H7 (cell line): ENCODE measurements around the gene POR. TPM values are rescaled to one million over a fixed set of nuclear protein-coding genes. Genes with fewer than 3 reads are reported as not detected.

Source experiments
- DNase-seq: peaks from one replicate; pipeline ENCODE4 v3.0.0; 2012
- H3K27me3 ChIP-seq: 2 replicates; pipeline ENCODE4 v1.6.0; 2011; ENCODE audit warnings: mild to moderate bottlenecking, low read length; ENCODE audit not compliant: control insufficient read depth, insufficient read depth
- H3K36me3 ChIP-seq: replicated peaks from 2 replicates; pipeline ENCODE4 v1.5.1; 2011; ENCODE audit warnings: low read length; ENCODE audit not compliant: control insufficient read depth, insufficient read depth
- H3K4me3 ChIP-seq: 2 replicates; pipeline ENCODE4 v1.5.1; 2011; ENCODE audit warnings: low read depth, mild to moderate bottlenecking, control low read depth, low read length, moderate library complexity; ENCODE audit not compliant: insufficient read depth
- total RNA-seq: library from RNA; depleted of rRNA; stranded (reverse); fragments of >200 nt; shearing (Covaris generic); gene quantifications from 2 replicates; pipeline ENCODE4 v1.2.3, GENCODE V29; 2014

The POR gene
- total RNA-seq, 1 experiment from 2014 or later, result 120 TPM

- DNase-seq, result peak; percentile 85
- Histone ChIP-seq H3K27me3 (no peaks in the 10 kb centered on the region), H3K36me3 (peaks cover 5% of the 10 kb centered on the region), H3K4me3 (no peak overlapping the region)
Observed at GRCh38 chr7:75988568-75989499, 73.9 kb downstream of the POR start.

DNA sequence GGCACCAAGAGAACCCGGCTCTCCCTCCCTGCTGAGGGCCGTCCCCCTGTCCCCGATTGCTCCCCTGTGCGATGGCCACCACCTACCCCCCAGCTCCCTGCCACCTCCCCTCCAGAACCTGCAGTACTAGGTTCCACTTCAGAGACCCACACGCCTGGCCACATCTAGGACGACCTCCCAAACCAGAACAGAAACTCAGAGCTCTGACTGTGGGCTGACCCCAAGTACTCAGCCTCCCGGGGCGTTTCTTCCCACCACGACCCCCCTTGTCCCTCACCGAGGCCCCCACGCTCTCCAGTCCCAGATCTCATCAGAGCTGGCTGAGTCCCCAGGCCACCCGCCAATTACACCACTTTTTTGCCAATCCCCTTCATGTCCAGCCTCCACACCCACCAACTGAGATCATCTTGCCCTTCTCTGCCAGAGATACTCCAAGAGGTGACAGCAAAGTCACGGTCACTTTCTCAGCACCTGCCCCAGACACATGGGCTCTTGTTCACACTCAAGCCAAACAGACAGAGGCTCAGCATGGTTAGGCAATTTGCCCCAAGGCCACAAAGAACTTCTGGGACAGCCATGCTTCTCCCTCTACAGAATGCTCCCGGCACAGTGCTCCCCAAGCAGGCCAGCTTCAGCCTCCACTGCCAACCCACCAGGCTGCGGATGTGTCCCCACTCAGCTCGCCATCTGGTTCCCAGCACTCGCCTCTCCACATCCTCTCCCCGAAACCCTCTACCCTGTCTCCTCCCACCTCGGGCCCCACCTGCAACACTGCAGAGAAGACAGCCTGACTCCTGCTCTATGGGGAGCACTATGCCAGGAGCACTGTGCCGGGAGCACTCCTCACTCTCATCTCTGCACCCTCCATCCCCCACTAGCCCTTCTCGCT is 74.8 kb downstream of the POR start:
- DNase-seq, result no peak
- Histone ChIP-seq H3K27me3 (no peaks in the 10 kb centered on the region), H3K36me3 (peaks cover 5% of the 10 kb centered on the region), H3K4me3 (no peak overlapping the region)

- Histone ChIP-seq H3K27me3 (no peaks in the 10 kb centered on the region), H3K36me3 (no peaks in the 10 kb centered on the region; the same call in 1 of the 2 replicates), H3K4me3 (no peak overlapping the region)
- no peak for DNase-seq
Observed at GRCh38 chr7:75991531-75992082, 76.7 kb downstream of the POR start.

DNA sequence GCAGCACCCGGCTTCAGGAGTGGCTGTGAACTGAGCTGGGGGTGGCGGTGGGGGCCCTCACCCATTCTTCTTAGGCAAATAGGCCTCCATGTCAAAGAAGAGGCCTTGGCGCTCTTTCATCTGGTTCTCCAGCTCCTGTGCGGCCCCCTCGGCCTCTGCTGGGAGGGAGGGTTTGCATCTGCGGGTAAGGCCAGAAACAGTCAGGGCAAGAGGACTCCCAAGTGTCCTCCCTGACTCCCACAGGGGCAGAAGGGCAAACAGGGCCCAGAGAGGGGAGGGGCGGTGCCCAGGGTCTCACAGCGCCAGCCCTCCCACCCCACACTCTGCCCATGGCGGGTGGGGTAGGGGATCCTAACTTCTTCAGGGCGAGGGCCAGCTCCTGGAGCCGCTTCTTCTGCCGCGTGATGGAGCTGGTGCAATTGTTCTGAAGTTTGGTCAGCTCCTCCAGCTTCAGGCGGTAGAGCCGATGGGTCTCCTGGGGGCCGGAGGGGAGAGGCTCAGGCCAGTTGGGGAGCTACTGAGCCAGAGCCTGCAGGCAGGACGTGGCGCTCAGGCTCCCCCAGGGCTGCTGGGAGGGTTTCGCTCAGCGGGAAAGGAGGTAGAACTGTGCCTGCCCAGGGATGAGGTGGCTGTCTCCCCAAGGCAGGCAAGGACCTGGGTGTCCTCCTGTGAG is 77.3 kb downstream of the POR start:
- peak; percentile 47 for DNase-seq
- Histone ChIP-seq H3K4me3 (no peak overlapping the region), H3K27me3 (no peaks in the 10 kb centered on the region), H3K36me3 (no peaks in the 10 kb centered on the region)

- DNase-seq, result peak; percentile 98
- H3K36me3 ChIP-seq, result no peaks in the 10 kb centered on the region
- peak overlapping the region; percentile 80 for H3K4me3 ChIP-seq
- no peaks in the 10 kb centered on the region for H3K27me3 ChIP-seq
Observed at GRCh38 chr7:75993689-75994387, 78.9 kb downstream of the POR start.

GRCh38 chr7:75994388-75995051 is 79.6 kb downstream of the POR start, which contains the start of gene TMEM120A:
Gene TMEM120A, minus strand, starts transcription at chr7:75994595. Its CDS starts 25 bp downstream, at chr7:75994570.
- Histone ChIP-seq H3K27me3 (no peaks in the 10 kb centered on the region), H3K36me3 (no peaks in the 10 kb centered on the region)

DNA sequence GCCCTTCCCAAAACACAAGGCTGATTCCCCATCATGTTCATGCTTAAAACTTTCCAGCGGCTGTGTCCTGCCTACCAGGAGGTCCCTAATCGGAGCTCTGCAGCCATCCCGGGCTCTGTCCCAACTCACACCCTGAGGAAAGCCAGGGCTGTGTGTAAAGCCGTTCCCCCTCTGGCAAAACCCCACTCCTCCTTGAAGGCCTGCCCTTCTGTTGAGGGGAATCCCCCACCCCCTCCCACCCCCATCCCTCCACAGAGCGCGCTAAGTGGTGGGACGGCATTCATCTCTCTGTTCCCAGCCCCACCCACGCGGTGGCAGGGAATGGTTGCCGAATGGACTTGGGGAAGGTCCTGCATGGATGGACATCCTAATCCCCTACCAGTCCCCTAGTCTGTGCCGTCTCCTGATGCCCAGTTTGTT is 80.1 kb downstream of the POR start:
- Histone ChIP-seq H3K36me3 (no peaks in the 10 kb centered on the region), H3K4me3 (peak overlapping the region; percentile 39; the same call in 1 of the 2 replicates), H3K27me3 (no peaks in the 10 kb centered on the region)
- peak; percentile 76 for DNase-seq

More at GRCh38 chr7:75994388-75995051, 79.6 kb downstream of the POR start, which contains the start of gene TMEM120A:
- DNase-seq, result peak; percentile 100
- H3K4me3 ChIP-seq, result peak within 1 kb of the TSS; percentile 80

DNA sequence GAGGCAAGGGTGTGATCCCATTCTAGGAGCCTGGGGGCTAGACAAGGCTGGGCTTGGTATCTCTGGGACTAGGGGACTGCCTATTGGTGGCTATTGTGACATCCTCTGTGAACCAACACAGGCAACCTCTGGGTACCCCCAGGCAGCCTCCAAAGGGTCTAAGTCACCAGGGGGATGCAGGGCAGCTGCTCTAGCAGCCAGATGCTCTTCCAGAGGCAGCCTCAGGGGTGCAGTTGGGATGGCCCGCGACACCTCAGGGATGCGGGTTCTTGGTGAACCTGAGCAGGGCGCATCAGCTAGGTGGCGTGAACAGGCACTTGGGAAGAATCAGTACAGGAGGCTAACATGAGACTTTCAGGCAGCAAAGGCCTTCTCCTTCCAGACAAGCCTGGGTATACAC is 81.0 kb downstream of the POR start:
- Histone ChIP-seq H3K27me3 (no peaks in the 10 kb centered on the region), H3K36me3 (no peaks in the 10 kb centered on the region; the same call in none of the 2 replicates), H3K4me3 (no peak overlapping the region)
- peak; percentile 16 for DNase-seq

DNA sequence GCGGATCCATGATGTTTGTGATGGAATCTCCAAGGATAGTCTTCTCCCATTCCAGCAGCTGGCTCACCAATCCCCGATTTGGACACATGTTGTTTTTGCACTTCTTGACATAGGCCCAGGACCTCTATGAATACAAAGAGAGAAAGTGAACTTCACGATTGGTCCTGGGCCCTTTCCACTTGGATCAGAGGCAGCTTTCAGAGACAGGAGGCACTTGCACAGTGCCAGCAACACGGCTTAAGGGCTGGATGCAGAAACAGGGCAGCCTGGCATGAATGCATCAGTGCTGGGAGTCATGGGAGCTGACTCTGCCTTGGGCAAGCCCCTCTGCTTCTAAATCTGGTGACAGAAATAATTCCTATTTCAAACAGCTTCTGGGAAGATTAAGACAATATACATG is 81.5 kb downstream of the POR start:
- Histone ChIP-seq H3K27me3 (no peaks in the 10 kb centered on the region), H3K4me3 (no peak overlapping the region), H3K36me3 (no peaks in the 10 kb centered on the region; the same call in none of the 2 replicates)
- no peak for DNase-seq

DNA sequence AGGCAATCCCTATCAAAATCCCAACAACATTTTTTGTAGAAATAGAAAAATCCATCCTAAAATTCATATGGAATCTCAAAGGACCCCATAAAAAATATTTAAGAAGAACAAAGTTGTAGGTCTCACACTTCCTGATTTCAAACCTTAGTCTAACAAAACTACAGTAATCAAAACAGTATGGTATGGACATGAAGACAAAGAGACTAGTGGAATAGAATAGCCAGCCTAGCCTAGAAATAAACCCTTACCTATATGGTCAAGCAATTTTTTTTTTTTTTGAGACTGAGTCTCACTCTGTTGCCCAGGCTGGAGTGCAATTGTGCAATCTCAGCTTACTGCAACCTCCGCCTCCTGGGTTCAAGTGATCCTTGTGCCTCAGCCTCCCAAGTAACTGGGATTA is 83.1 kb downstream of the POR start:
- Histone ChIP-seq H3K4me3 (no peak overlapping the region), H3K27me3 (no peaks in the 10 kb centered on the region)

GRCh38 chr7:76000566-76000965 is 85.6 kb downstream of the POR start:
- Histone ChIP-seq H3K36me3 (peaks cover 9% of the 10 kb centered on the region), H3K4me3 (no peak overlapping the region), H3K27me3 (no peaks in the 10 kb centered on the region)
- peak; percentile 31 for DNase-seq

More for the DNA sequence above, 83.1 kb downstream of the POR start:
- peaks cover 3% of the 10 kb centered on the region for H3K36me3 ChIP-seq
- no peak for DNase-seq

- Histone ChIP-seq H3K36me3 (peaks cover 9% of the 10 kb centered on the region), H3K27me3 (no peaks in the 10 kb centered on the region), H3K4me3 (no peak overlapping the region)
- DNase-seq, result no peak
Observed at GRCh38 chr7:76002139-76002538, 87.2 kb downstream of the POR start.

GRCh38 chr7:76002822-76003221 is 87.9 kb downstream of the POR start:
- DNase-seq, result no peak
- no peak overlapping the region for H3K4me3 ChIP-seq

More at GRCh38 chr7:76002822-76003221, 87.9 kb downstream of the POR start:
- H3K36me3 ChIP-seq, result peaks cover 9% of the 10 kb centered on the region
- H3K27me3 ChIP-seq, result no peaks in the 10 kb centered on the region
